Erythroblast (primary cell): ENCODE measurements around the gene DRC1.

Experiments used
- GATA1 ChIP-seq: IDR thresholded peaks from 2 replicates; pipeline ENCODE4 v1.6.1; 2011; ENCODE audit warnings: low read depth, mild to moderate bottlenecking, control low read depth, low read length, moderate library complexity
- POLR2A ChIP-seq: IDR thresholded peaks from 2 replicates; pipeline ENCODE4 v1.6.1; 2011; ENCODE audit warnings: mild to moderate bottlenecking, low read length

GRCh38 chr2:26380281-26380680 lies 21.4 kb upstream of the DRC1 start:
- no peak for TF ChIP-seq POLR2A
- no peak for TF ChIP-seq GATA1
